Left lobe of liver (tissue), 2 donors: ENCODE results near the gene CLMN. TPM values are rescaled to one million over a fixed set of nuclear protein-coding genes. Genes with fewer than 3 reads are reported as not detected.
A peak's percentile ranks its signal among the peaks of the same experiment; 100 is the strongest.
"Not testable (repeated sequence)": the region's sequence is repeated elsewhere in the genome, so short reads cannot be mapped to it uniquely, and the experiment has no call there.

Experiments used
- ATAC-seq: fragments of 200-7000 bp; cut with Tn5 transposase; one replicate; pipeline ENCODE4 v1.9.1; 2020; ENCODE audit warnings: mild to moderate bottlenecking, moderate library complexity
- DNase-seq: peaks from one replicate; pipeline ENCODE4 v3.0.0-alpha.2; 2020; ENCODE audit warnings: low spot score
- total RNA-seq: library from RNA; stranded (reverse); gene quantifications from one replicate; pipeline ENCODE4 v1.2.1, GENCODE V29; 2021
- donor health status: DM: no; HTN: no; CAD: no; lungs with moderate emphysema.
- donor health status: DM: no; HTN: yes; CAD: no.

CLMN gene
- total RNA-seq, 1 donor from 2014 or later, result 67.7 TPM

DNA sequence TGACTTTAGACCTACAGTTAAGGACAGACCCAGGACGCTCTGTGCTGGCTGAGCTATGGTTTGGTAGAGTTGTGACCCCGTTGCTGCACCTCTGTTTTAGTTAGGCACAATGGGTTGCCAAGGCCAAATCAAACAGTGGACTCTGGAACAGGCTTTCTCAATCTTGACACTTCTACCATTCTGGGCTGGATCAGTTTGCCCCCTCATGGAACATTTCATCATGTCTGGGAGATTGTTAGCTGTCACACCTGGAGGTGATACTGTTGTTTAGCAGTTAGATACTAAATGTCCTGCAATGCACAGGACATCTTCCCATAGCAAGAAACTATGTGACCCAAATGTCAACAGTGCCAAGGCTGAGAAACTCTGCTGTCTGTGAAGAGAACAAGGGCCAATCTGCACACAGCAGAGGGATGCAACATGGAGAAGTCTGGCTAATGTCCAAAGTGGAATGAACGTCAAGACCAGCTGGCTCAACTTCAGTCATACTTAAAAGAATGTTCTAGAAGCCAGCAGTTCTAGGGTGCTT lies 96.8 kb downstream of the CLMN start:
- ATAC-seq, result peak; percentile 84
- DNase-seq, result peak; percentile 92

DNA sequence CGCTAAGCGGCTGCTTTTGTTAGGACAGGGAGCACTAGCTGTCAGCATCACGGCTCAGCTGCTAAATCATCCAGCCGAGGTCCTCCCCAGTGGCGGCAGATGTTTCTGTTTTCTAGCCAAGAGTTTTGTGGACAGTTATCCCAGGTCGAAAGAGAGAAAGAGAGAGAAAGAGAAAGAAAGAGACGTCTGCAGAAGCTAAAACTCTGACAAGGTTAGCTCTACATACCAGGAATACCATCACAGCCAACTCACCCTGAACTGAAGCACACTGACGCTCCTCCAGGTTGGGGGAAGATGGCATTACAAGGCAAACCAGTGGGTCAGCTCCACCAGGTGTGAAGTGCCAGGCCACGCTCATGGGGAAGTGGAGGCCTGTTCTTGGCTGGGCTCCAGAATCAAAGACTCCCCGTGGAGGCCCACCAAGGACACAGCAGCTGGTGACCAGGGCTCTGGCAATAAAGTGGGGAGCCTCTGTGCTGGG lies 97.5 kb downstream of the CLMN start:
- DNase-seq (no peak), ATAC-seq (peak; percentile 12)

DNA sequence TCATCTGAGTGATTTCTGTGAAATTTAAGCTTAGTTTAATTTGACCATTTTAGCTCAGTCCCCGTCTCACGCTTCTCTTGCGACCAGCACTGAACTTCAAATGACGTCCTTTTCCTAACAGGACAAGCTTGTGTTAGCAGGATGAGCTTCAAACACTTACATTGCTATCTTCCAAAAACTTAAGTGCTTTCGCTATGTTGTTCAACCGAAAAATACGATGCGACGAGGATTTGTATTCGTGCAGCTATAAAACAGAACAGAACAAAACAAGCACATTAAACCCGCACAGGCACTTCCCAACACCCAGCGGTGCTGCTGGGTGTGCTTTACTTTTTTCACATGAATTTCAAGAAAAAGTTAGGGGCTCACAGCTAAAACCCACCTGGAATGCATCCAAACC lies 98.2 kb downstream of the CLMN start:
- DNase-seq (no peak), ATAC-seq (no peak)

DNA sequence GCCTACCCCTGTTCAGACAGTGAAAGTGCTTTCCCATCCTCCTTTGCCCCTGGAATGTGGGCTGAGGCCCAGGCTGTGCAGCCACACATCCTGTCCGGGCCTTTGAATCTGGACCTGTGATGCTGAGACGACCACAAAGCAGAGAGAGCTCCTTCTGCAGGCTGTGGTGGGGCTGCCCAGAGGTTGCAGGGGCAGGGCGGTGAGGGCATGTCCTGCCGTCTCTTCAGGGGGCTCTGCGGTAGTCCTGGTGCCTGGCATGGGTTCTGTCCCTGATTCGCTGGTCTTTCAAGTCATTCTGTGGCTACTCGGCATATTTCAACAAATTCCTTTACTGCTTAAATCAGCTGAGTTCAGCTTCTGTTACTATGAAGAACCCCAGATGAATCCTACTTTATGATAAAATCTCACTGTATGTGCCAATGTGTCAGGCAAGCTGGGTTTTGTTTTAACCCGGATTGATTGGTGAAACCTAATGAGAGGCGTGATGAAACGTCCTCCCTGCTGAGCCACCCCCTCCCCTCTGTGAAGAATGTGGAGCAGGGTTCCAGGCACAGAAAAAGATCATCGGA lies 99.0 kb downstream of the CLMN start:
- DNase-seq, result no peak
- peak; percentile 39 for ATAC-seq

DNA sequence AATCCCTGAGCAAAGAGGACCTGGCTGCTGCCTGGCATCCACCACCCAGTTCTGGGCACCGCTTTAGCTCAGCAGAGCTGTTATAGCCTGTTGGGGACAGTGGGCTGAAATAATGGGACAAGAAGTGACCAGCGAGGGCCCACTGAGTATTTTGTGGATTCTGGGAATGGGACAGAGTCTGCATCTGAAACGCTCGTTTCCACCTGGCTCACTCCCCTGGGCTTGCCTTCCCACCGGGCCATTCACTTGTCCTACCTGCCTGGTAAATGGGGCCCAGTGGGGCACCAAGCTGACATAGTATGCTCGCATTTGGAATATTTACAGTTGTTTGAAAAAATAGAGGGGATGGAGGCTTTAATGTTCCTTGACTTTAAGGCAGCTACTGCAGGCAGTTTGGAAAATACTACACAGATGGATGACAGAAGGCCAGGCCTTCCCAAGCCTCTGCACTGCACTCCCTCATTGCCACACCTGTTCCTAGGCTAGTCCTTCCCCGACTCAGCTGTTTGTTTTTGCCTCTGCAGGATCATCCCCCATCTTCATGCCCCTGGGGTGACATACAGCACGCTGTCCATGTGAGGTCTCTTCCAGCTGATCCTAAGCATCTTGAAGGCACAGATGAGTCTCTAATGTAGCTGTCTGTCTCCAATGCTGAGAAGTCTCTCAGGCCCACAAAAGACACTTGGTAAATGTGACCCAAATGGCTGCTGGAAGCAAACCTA lies 101.1 kb downstream of the CLMN start:
- DNase-seq (no peak), ATAC-seq (no peak)

DNA sequence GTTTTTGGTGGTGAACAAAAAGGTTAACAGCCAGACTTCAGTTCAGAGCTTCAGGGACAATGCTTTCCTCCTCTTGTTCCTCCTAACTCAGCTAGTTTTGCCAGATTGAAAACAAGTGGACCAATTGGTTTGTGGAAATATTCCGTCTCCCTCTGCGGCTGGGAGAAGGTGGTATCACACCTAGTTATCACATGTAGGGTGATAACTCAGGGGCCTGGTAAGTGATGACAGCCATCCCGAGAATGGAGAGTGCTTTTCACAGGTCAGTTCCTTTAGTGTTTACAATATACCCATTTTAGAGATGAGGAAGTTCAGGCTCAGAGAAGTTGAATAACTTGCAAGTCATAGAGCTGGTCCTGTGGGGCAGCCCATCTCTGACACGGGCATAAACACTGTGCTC lies 101.7 kb downstream of the CLMN start:
- ATAC-seq, result no peak

DNA sequence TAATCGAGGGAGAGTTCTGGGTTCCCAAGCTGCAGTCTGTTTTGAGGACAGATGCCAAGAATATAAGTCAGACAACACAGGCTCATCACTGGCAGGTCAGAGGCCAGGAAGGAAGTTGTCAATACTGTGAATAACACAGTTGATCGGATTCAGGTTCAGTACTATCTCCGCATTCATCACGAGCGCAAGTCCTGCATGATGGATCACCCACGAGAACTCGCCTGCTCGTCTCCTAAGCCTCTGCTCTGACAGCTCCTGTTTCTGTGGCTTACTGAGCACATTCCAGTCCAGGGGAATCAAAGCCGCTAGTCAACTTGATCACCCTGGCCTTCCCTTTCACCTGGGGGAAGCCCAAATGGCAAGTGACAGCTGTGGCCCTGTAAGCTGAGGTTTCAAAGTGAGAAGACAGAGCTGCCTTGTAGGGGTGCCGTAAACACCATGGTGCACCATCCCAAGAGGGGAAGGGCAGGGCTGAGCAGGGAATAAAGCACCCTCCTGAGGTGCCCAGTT lies 102.3 kb downstream of the CLMN start:
- ATAC-seq (no peak), DNase-seq (no peak)

More for the DNA sequence above, 101.7 kb downstream of the CLMN start:
- no peak for DNase-seq

DNA sequence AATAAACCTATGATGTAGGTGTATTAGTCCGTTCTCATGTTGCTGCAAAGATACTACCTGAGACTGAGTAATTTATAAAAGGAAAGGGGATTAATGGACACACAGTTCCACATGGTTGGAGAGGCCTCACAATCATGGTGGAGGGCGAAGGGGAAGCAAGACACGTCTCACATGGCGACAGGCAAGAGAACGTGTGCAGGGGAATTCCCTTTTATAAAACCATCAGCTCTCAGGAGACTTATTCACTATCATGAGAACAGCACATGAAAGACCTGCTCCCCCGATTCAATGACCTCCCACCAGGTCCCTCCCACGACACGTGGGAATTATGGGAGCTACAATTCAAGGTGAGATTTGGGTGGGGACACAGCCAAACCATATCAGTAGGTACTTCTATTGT lies 103.7 kb downstream of the CLMN start:
- ATAC-seq, result no peak

DNA sequence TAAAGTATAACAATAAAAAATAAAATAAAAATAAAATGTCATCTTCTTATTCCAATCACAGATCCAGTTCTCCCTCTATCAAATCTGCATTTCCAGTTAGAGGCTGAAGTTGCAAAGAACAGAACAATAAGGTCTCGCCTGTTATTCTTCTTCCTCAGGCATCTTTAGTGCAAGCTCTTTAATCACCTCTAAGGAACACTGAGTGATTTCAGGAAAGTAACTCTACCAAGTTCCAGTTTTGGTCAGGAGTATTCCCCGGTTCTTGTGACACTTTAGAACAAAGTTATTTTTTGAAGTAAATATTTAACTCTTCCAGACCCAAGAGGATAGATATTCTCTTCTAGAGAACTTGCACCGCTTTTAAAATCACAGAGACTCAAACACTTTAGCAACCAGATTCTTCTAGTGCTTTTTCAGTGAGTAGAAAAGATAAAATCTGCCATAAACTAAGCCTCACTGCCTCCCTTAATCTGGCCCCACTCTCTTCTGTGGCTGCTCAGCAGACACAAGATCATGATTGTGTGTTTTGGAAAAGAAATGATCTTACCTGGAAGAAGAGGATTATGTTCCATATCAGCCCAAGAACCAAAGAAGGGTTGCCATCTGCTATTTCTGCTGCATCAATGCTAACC lies 104.5 kb downstream of the CLMN start:
- DNase-seq (no peak), ATAC-seq (no peak)

More for the DNA sequence above, 103.7 kb downstream of the CLMN start:
- DNase-seq, result no peak

DNA sequence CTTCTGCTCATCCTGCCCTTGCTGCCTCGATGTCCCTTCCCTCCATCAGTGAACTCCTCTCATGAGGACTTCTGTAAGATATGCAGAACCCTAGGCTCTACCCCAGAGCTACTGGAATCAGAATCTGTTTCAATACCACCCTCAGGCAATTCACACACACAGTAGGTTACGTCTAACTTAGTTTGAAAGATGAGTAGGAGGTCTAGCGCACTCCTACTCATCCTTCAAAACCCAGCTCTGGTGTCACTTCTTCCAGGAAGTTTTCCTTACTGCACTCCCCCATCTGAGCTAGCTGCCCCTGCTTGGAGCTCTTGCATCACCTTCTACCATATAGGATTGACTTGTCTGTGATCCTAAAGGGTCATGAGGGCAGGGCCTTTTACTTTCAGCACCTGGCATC lies 105.9 kb downstream of the CLMN start:
- DNase-seq, result no peak
- ATAC-seq, result no peak

DNA sequence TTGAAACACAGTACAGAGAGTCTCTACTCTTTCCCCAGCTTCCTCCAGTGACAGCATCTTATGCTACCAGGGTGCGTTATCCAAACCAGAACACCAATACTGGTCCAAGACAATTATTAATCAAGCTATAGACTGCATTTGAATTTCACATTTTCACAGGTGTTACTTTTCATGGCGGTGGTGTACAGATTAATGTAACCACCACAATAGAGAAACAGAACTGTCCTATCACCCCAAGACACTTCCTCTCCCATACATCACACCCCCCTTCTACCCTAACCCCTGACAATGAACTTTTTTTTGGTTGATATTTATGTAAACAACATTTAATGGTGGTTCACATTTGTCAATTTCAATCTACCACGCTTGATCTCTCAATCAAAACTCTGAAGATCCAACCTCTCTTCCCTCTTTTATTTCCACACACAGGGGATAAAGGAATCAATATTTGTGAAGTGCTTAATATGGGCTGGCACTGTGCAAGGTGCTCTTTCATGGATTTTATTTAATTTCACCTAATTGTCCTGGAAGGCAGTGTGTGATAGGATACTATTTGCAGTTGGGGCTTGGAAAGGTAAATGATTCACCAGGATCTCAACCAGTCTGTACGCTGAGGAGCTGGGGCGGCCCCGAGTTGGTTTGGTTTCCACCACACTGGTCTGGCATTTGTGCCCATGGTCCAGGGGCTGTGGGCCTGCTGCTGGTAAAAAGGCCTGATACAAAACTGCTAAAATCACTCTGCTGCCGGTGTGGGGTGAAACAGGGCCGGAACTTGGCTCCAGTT lies 107.8 kb downstream of the CLMN start:
- ATAC-seq (peak; percentile 88), DNase-seq (peak; percentile 79)

DNA sequence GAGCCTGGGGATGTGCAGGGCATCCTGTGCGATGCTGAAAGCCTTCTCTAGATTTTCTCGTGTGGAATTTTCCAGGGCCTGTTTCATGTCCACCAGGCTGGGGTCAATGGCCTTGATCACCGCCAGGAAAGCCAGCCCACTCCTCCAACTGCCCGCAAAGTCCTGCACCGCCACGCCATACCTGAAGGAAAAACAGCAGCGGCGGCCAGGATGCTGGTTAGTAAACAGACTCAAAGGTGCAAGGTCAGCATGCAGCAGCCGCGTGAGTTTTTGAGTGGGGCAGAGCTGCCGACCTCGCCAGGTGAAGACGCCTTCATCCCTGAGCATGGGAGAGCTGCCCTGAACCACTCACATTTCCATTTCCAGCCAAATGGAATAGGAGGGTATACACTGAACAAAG lies 109.0 kb downstream of the CLMN start:
- DNase-seq (peak; percentile 88), ATAC-seq (peak; percentile 70)

DNA sequence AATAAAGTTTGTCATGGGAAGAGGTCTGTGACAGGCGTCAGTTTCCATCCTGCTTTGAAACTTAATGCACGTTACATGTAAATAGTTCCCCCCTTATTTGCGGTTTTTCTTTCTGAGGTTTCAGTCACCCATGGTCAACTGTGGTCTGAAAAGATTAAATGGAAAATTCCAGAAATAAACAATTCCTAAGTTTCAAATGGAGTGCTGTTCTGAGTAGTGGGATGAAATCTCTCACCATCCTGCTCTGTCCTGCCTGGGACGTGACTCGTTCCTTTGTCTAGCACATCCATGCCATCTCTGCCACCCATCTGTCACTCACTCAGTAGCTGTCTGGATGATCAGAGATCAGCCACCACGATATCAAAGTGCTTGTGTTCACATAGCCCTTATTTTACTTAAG lies 111.1 kb downstream of the CLMN start:
- DNase-seq, result no peak
- ATAC-seq, result no peak

DNA sequence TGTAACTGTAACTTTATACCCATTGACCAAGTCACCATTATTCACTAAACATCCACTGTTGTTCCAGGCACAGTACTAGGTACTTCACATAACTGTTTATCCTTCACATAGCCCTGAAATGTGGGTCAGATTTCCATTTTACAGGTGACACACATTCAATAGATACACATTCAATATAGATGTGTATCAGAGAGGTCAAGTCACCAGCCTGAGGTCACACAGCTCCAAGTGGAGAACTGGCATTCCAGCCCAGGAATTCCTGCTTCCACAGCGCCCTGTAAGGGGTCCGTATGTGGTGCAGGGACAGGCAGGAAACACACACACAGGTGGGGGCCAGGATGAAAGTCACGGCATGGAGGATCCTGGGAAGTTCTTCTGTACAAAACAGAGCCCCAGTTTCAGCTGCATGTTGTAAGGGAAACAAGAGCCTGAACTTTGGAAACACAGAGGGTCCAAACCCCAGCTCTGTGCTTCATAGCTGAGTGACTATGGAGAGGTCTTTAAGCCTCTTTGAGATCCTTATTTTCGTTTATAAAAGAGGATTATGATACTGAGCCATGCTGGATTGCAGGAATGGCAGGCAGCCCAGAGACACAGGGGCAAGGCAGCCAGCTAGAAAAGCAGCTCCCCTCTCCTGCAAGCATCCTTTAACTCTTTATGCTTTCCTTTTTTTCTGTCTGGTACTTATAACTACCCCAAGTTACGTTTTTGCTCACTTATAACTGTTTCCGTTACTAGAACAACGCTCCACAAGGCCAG lies 112.1 kb downstream of the CLMN start:
- ATAC-seq (no peak), DNase-seq (no peak)

DNA sequence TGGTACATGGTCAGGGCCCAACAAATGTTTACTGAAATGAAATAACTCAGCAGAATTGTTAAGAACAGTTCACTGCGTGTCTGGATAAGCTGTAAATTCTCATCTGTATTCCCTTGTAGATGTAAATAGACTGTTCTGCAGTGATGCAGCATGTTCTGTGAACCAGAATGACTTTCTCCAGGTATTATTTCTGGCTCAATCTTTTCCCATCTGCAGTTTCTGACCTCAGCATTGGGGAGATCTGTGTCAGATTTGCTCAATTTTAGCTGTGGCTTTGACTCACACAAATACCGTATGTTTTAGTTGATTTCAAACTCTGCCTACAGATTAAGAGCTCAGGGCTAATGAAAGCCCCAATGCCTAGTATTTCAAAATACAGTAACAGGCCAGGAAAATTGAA lies 113.2 kb downstream of the CLMN start:
- DNase-seq (no peak), ATAC-seq (no peak)

DNA sequence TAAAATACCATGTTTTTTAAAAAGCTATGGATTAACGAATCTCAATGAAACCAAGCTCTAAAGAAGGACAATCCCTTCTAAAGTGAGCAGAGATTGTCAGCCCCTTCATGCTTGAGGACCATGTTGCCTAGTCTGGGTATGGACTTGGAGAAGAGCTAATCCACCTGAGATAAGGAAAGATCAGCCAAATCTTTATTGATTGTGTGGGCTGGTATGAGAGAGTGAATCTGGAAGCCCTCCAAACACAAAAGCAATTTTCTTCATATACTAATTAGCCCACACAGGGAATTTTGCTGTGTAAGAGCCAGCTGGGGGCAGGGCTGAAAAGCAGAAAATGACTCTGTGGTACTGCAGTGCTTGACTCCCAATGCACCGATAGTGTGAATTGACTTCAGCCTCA lies 115.0 kb downstream of the CLMN start:
- ATAC-seq, result peak; percentile 73
- DNase-seq, result no peak

DNA sequence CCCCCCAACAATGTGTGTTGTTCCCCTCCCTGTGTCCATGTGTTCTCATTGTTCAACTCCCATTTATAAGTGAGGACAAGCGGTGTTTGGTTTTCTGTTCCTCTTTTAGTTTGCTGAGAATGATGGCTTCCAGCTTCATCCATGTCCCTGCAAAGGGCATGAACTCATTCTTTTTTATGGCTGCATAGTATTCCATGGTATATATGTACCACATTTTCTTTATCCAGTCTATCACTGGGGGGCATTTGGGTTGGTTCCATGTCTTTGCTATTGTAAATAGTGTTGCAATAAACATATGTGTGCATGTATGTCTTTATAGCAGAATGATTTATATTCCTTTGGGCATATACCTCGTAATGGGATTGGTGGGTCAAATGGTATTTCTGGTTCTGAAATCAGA lies 118.0 kb downstream of the CLMN start:
- DNase-seq, ATAC-seq: not testable (repeated sequence)

DNA sequence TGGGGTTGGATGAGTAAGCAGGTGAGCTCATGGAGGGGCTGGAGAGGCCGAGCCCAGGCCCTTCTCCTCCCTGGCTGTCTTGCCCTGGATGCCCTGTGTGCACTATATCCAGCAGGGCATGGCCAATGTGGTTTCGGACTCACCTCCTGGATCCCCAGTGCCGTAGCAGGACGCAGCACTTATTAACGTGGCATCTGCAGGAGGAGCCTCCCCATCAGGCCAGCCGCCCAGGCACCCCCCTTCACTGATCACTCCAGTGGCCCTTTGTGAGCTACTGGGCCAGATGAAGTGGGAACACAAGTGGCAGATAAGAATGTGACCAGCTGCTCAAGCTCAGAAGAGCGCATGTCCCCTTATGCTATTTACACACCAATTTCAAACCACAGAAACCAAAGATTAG lies 119.3 kb downstream of the CLMN start:
- ATAC-seq, result no peak
- no peak for DNase-seq

DNA sequence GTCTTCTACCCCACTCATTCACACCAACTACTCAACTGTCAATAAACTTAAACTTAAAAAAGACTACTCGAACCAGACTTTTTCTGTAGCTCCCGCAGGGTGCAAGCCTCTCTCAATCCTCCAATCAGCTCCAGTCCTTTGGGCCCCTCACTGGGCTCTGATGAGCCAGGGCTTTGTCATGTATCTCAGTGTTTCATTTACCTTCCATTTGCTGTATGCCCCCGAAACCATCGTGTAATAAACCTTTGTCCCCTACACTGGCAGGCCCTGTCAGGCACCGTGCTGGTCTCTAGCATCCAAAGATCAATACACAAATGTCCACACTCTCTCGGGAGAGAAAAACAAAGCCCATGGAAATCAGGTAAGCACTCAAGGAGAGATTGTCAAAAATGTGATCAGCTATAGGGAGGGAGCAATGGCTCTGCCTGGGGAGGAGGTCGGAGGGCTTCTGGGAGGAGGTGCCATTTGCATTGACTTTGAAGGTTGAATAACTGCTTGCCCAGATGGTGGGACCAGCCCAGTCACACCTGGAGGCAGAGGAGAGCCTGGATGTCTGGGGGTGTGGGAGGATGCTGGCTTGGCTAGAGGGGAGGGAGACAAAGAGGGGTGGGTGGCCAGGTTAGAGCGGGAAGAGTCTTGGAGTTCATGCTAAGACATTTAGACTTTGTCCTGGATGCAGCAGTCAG lies 120.3 kb downstream of the CLMN start:
- no peak for ATAC-seq
- DNase-seq, result no peak

DNA sequence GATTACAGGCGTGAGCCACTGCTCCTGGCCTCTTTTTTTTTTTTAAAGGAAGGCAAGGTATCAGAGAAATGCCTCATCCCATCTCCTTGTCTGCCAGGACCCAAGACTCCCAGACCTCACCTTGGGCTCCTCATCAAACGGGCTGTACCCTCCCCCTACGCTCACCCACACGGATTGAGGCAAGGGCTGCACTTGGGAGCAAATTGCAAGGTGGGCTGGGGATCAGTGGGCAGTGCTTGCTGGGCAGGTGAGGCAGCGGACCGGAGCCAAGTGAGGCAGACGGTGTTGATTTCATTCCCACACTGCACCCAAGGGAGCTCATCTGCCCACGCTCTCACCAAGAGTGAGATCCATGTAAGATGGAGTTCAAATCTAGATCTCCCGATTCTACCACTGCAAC lies 121.4 kb downstream of the CLMN start:
- DNase-seq (no peak), ATAC-seq (no peak)
